HL-60 (cell line): ENCODE results near the gene CLSTN1.

Source experiments
- POLR2AphosphoS5 ChIP-seq: IDR thresholded peaks from 2 replicates; pipeline ENCODE4 v1.6.1; 2012; ENCODE audit warnings: low read depth
- REST ChIP-seq: IDR thresholded peaks from 2 replicates; pipeline ENCODE4 v1.6.1; 2012; ENCODE audit warnings: low read depth; ENCODE audit not compliant: insufficient replicate concordance
- SPI1 ChIP-seq: IDR thresholded peaks from 2 replicates; pipeline ENCODE4 v1.6.1; 2012; ENCODE audit warnings: low read depth, mild to moderate bottlenecking, borderline replicate concordance
- TF ChIP-seq, protein P1 (sequence below): IDR thresholded peaks from one replicate; pipeline ENCODE4 v1.5.1; 2011; ENCODE audit warnings: low read length, control low read depth, inconsistent platforms; ENCODE audit not compliant: insufficient read depth

DNA sequence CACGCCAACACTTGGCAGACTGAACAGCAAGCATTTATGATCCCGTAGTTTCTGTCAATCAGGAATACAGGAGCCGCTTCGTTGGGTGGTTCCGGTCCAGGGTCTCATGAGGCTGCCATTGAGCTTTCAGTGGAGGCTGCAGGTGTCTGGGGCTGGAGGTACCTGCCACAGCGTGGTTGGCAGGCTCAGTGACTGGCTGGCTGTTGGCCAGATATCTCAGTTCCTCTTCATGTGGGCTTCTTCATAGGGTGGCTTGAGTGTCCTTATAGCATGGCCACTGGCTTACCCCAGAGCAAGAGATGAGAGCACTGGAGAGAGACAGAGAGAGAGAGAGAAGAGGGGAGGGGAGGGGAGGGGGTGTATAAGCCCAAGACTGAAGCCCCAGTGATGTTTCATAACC lies 142.9 kb downstream of the CLSTN1 start:
- TF ChIP-seq, protein P1, sequence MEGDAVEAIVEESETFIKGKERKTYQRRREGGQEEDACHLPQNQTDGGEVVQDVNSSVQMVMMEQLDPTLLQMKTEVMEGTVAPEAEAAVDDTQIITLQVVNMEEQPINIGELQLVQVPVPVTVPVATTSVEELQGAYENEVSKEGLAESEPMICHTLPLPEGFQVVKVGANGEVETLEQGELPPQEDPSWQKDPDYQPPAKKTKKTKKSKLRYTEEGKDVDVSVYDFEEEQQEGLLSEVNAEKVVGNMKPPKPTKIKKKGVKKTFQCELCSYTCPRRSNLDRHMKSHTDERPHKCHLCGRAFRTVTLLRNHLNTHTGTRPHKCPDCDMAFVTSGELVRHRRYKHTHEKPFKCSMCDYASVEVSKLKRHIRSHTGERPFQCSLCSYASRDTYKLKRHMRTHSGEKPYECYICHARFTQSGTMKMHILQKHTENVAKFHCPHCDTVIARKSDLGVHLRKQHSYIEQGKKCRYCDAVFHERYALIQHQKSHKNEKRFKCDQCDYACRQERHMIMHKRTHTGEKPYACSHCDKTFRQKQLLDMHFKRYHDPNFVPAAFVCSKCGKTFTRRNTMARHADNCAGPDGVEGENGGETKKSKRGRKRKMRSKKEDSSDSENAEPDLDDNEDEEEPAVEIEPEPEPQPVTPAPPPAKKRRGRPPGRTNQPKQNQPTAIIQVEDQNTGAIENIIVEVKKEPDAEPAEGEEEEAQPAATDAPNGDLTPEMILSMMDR, result no peak
- TF ChIP-seq REST (no peak), SPI1 (no peak), POLR2AphosphoS5 (0 out of 2 replicates have a peak, but pooled peaks have one; percentile 12)
